ENCODE data around the gene ATAD5.
"Not testable (repeated sequence)": the region's sequence is repeated elsewhere in the genome, so short reads cannot be mapped to it uniquely, and the experiment has no call there.

ATAD5 gene

GRCh38 chr17:30831663-30832437, at the start of gene ATAD5:
ATAD5 (plus strand) TSS chr17:30831966; CDS start chr17:30832348, 382 bp downstream.
- peak; percentile 90 for DNase-seq (ENCODE audit: low spot score)

DNA sequence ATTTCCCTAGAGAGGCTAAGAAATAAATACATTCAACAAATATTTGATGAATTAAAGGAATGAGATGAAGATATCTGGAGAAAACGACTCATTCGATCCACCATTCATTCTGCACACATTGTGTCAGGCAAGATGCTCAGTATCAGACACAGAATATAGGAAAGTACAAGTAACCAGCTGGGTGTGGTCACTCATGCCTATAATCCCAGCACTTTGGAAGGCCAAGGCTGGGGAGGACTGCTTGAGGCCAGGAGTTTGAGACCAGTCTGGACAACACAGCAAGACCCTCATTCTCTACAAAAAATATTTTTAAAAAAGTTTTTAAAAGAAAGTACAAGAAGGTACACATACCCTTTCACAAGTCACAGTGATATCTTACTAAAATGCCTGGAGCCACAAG, 49.6 kb upstream of the ATAD5 start:
- DNase-seq (ENCODE audit: low spot score), result no peak

- DNase-seq (ENCODE audit: low spot score), result no peak
Measured at GRCh38 chr17:30788918-30789317, 42.8 kb upstream of the ATAD5 start.

- DNase-seq (ENCODE audit: low spot score), result no peak
Measured at GRCh38 chr17:30790279-30790678, 41.5 kb upstream of the ATAD5 start.

- no peak for DNase-seq (ENCODE audit: low spot score)
Measured at GRCh38 chr17:30793282-30793977, 38.3 kb upstream of the ATAD5 start.

DNA sequence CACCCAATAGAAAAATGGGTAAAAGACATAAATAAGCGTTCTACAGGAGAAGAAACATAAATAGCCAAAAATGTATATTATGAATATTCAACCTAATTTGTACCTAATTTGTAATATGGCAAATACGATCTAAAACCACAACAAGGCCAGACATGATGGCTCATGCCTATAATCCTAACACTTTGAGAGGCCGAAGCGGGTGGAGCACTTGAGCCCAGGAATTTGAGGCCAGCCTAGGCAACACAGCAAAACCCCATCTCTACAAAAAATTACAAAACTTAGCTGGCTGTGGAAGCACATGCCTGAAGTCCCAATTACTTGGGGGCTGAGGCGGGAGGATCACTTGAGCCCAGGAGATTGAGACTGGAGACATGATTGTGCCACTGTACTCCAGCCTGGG, 37.4 kb upstream of the ATAD5 start:
- no peak for DNase-seq (ENCODE audit: low spot score)

DNA sequence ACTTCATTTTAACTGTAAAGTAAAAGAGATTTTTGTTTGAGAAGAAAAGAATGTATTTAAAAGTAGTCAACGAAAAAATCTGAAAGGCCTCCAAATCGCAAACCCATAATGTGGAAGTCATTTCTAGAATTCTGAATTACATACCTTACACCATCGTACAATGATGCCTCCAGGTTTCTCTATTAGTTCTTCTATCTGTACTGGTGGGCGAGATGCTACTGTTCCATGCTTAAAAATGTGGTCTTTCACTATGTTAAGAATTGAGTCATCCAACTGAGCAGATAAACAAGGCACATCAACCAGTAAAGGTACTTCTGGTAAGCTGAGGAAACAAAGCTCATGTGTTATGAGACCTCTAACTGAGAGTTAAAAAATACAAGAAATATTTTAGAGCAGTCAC, 35.8 kb upstream of the ATAD5 start:
- DNase-seq (ENCODE audit: low spot score), result no peak

DNA sequence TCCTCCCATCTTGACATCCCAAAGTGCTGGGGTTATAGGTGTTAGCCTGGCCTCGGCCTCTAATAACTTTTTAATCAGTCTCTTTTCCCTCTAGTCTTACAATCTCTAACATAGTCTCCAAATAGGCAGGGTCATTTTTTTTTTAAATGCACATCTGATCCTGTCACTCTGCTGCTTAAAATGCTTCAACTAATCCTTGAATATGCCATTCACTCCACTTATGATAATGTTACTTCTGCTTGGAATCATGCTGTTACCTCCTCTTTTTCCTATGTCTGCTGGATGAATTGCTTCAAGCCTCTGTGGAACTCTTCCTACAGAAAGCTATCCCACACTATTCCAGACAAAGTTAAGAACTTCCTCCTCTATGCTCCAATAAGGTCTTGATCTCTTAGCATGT, 30.1 kb upstream of the ATAD5 start:
- DNase-seq (ENCODE audit: low spot score), result no peak

GRCh38 chr17:30805944-30806456, 25.8 kb upstream of the ATAD5 start:
- DNase-seq (ENCODE audit: low spot score), result no peak

GRCh38 chr17:30807896-30808295, 23.9 kb upstream of the ATAD5 start:
- peak; percentile 30 for DNase-seq (ENCODE audit: low spot score)

GRCh38 chr17:30808785-30809286, 22.9 kb upstream of the ATAD5 start:
- DNase-seq (ENCODE audit: low spot score), result peak; percentile 96

DNA sequence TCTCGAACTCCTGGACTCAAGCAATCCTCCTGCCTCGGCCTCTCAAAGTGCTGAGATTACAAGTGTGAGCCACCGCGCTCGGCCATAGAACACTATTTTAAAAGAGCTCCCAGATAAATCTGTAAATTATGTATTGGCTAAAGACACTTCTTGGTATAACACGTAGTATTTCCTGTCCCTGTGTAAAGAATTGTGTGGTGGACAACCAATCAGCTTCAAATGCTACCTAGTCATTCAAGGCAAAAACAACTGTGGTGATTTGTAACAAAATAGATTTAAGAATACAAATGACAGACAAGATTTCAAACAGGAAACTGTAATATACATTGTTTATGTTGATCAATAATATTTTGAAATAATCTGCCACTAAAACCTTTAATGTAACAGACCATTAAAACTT, 21.9 kb upstream of the ATAD5 start:
- DNase-seq (ENCODE audit: low spot score), result no peak

DNA sequence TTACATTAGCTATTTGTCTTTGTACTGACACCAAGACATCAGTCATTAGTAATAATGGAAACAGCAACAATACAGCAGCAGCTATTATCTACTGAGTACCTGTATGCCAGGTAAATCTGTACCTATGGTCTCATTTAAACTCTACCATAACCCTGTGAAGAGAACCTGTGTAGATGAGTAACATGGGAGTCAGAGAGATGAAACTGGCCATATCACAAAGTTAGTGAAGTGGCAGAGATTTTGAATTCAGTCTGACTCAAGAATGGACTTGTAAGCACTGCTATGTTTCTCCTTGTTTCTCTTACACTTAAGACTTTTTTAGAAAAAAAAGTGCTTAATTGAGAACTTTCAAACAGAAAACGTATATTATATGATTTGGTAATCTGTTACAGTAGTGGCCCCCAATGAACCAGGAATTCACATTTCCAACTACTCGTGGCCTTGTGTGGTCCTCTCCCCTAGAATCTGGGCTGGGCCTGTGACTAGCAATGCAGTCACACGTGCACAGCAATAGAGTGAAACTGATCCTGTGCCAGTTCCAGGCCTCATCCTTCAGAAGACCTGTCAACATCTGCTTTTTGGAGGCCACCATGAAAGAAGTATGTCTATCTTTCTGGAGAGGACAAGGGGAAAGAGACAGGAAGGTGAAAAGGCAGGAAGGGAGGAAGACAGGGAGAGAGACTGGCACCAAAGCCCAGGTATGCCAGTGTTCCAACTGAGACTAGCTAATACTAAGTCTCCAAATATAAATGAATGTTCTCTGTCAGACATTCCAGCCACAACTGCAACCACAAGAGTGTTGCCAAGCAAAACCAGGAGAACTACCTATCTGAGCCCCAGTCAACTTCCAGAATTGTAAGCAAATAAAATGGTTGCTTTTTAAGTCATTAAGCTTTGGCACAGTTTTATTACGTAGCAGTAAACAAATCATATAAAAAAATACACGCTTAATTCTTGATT, 19.3 kb upstream of the ATAD5 start:
- no peak for DNase-seq (ENCODE audit: low spot score)

- not testable (repeated sequence) for DNase-seq (ENCODE audit: low spot score)
Measured at GRCh38 chr17:30814236-30814635, 17.5 kb upstream of the ATAD5 start.

DNA sequence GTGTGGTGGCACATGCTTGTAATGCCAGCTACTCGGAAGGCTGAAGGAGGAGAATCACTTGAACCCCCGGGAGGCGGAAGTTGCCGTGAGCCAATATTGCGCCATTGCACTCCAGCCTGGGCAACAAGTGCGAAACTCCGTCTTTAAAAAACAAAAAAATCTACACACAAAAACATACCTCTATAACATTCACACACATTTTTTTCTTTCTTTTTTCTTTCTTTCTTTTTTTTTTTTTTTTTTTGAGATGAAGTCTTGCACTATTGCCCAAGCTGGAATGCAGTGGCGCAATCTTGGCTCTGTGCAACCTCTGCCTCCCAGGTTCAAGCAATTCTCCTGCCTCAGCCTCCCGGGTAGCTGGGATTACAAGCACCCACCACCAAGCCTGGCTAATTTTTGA, 16.9 kb upstream of the ATAD5 start:
- not testable (repeated sequence) for DNase-seq (ENCODE audit: low spot score)

GRCh38 chr17:30816165-30816564, 15.6 kb upstream of the ATAD5 start:
- DNase-seq (ENCODE audit: low spot score), result no peak

GRCh38 chr17:30819971-30820705, 11.6 kb upstream of the ATAD5 start:
- no peak for DNase-seq (ENCODE audit: low spot score)

DNA sequence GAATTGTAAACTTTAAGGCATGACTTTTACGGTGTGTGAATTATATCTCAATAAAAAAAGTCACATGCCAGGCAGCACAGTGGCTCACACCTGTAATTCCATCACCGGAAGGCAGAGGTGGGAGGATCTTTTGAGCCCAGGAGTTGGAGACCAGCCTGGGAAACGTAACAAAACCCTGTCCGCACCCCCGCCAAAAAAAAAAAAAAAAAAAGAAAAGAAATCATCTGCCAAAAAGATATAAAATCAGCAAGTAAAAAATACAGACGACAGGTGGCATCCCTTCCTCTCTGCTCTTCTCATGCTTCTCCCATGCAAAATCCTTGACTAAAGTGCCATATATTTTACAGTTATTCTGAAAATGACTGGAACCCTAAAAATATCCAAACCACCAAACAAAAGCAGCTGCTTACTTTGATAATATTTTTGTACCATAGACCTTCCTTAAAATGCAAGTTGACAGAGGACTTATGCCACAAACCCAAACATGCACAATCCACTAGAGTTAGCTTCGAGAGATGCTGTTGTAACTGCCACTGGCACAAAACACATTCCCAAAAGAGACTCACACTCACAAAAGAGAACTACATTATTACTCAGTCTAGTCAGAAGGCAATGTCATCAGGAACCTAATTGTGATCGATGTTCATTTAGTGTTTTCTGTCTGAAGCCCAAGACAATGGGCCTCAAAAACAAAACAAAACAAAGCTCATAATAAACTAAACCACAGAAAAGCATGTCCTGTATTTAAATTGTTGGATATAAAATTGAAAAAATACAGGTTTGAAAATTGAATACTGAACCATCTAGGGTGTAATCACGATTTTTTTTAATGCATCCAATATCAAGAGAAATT, 9.7 kb upstream of the ATAD5 start:
- DNase-seq (ENCODE audit: low spot score), result peak; percentile 54

- peak; percentile 79 for DNase-seq (ENCODE audit: low spot score)
Measured at GRCh38 chr17:30822919-30823318, 8.8 kb upstream of the ATAD5 start.

DNA sequence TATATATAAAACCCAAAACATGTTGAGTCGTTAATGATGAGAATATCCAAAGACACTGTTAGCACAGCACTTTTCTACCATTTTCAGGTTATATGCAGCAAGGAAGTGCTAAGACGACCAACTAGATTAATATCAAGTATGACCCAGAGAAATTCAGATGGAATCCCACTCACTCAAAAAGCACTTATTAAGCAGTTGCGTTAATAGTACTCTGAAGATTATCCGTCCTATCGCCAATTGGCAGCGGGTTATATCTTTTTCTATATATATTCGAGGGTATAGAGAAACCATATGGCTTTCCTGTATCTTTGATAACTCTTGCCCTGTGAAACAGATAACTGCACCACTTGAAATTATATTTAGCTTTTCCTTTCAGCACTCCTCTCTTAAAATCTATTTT, 8.3 kb upstream of the ATAD5 start:
- peak; percentile 50 for DNase-seq (ENCODE audit: low spot score)

Measured in NAMALWA (cell line).